GM19452 (cell line): ENCODE data around the gene MERTK.
"Not testable (repeated sequence)": the region's sequence is repeated elsewhere in the genome, so short reads cannot be mapped to it uniquely, and the experiment has no call there.

Experiments used
- ATAC-seq: cut with Tn5 transposase; IDR thresholded peaks from one replicate; pipeline ENCODE4 v1.9.1; 2021; ENCODE audit not compliant: unreplicated experiment

MERTK gene

DNA sequence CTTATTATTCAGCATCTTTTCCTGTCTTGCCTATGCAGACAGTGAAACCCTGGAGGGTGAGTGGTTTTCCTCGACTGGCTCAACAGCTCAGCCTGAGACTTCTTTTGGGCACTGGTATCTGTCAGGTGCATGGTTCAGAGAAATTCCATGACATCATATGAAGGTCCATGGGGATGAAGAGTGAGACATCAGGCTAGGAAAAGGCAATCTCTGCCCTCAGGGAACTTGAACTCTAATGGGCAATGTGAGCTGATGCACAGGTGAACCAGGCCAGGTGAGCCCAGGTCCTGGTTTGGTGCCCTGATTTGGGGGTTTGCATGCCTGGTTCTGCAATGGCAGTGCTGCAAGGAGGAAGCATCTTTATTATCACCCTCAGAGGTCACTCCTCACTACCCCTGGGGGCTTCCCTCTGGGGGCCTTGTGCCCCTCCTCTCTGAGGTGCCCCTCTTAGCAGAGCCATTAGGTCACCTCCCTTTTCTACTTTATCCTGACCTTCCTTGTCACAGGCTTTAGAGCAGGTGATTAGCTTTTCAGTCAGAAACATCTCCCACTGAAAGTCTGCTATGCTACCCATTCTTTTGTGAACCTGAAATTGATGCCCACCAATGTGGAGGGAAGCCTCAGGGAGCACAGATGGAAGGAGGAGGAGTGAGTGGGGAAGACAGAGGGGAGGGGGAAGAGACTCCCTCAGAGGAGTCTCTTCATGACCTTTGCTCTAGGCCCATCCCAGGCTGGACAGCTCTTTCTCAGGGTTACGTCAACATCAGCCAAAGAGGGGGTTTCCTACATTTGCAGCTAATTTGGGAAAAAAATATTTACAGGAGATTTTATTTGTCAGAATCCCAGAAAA lies 47.3 kb downstream of the MERTK start:
- ATAC-seq: no peak

DNA sequence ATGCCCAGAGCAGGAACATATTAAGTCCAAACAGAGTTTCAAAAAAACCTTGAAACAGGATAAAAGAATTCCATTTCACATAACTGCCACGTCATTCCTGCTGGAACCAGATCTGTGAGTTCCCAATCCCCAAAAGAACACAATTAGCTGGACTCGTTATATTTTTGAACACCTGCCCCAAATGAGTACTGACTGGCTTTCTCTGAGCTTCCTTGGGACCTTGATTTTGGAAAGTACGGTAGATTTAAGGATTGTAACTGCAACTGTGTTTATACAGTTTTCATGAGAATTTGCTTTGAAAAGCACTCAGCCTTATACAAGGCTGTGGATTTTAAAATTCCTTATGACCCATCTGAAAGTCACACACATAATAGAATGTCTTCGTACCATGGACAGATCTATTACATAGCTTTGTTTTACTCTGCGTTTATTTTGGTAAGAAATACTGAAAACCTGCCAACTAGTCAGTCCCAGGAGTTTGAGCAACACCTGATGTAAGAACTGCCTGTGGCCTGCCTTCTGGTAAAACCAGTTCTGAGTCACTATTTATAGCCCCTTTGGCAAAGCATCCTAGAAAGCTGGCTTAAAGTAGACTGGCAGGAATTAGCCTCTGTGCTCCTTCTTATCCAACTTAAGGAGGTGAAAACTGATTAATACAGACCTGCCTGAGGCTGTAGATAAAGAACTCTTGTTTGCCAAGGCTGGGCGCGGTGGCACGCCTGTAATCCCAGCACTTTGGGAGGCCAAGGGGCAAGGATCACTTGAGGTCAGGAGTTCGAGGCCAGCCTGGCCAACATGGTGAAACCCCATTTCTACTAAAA lies 48.1 kb downstream of the MERTK start:
- ATAC-seq: no peak

DNA sequence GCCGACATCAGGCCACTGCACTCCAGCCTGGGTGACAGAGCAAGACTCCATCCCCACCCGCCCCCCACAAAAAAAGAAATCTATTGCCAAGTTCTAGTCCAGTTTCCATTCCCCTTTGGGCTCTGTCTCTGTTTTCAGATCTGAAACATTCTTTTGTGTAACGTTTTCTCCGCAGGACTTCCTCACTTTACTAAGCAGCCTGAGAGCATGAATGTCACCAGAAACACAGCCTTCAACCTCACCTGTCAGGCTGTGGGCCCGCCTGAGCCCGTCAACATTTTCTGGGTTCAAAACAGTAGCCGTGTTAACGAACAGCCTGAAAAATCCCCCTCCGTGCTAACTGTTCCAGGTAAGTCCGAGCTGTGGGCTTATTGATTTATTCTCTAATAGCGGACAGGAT lies 48.8 kb downstream of the MERTK start:
- no peak for ATAC-seq

DNA sequence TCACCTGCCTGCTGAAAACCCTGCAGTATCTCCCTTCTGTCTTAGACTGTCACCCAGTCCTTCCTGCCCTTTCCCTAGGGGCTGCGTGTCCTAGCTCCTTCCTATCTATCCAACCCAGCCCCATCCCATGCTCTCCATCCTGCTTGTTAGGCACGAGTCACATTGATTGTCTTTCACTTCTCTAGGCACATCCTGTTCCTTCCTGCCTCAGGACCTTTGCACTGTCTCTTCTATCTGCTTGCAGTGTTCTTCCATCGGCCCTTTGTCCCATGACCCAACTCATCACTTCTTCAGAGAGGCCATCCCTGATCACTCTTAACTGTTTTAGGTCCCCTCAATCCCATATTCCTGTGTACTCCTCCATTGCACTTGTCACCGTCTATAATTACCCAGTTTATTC lies 50.4 kb downstream of the MERTK start:
- ATAC-seq: no peak

DNA sequence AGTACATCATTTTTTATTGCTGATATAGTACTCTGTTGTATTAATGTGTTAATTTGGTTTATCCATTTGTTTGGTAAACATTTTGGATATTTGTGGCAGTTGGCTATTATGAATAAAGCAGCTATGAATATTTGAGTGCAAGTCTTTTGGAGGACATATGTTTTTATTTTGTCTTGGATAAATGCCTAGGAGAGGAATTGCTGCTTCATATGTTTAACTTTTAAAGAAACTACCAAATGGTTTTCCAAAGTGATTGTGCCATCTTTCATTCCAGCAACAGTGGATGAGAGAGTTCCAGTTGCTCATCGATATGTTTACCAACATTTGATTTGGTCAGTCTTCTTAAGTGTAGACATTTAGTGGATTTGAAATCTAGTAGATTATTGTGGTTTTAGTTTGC lies 51.8 kb downstream of the MERTK start:
- no peak for ATAC-seq

DNA sequence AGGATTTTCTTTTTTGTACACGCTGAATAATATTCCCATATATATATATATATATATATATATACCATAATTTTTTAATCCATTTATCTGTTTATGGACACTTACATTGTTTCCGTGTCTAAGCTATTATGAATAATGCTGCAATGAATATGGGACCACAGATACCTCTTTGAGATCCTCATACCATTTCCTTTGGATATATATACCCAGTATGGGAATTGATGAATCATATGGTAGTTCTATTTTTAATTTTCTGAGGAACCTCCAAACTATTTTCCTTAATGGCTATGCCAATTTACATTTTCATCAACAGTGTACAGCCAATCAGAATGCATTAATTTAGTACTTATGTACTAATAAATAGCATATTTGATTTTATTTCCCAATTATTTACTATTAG lies 53.1 kb downstream of the MERTK start:
- ATAC-seq: no peak

DNA sequence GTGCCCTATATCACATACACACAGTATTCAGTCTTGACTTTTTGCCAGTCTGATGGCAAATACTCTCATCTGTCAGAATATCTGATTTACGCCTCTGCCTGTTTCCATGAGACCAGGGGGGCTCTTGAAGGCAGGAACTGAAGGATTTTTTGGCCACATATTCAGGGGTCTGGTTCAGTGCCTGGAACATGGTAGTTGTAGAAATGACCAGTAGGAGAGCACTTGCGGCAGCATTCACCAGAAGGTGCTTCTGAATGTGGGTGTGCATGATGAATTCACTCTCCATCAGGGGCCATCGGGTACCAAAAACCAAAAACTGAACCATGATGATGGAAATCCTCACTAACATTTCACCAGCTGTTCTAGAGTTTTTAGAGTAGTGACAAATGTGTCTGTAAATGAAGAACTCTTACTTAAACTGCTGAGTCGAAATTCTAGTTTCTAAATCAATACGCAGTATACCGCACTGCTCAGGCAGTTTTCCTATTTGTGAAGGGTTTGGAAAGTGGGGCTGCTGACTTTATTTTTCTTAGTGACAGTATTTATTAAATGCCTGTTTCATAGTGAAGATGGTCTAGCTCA lies 54.6 kb downstream of the MERTK start:
- ATAC-seq: no peak

DNA sequence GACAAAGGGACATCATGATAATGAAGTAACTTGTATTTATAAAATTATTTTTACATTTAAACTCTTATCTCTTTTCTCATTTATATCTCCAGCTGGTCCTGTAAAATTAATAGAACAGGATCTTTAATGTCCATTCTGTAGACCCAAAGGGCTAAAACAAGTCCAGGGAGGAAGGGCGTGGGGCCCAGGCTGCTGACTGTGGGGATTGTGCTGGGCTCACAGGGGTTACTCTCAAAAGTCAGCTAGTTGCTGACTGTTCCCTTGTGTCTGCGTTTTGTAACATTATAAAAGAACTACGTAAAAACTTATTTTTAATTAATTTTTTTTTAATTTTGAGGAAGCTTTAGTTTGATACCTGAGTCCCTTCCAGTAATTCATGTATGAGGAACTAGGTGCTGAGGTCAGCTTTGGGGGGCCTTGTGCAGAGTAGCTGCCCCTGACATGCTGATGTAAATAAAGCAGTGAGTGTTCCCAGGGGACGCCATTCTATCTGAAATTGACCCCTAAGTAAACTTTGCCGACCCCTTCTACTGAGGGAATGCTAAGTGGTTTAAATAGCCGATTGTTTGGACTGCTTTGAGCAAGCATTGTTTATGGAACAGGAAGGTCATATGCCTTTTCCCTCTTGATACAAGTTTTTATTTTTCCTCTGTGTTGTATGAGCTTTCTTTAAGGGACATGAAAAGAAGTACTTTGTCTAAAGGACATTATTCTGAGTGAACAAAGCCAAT lies 56.4 kb downstream of the MERTK start:
- no peak for ATAC-seq

DNA sequence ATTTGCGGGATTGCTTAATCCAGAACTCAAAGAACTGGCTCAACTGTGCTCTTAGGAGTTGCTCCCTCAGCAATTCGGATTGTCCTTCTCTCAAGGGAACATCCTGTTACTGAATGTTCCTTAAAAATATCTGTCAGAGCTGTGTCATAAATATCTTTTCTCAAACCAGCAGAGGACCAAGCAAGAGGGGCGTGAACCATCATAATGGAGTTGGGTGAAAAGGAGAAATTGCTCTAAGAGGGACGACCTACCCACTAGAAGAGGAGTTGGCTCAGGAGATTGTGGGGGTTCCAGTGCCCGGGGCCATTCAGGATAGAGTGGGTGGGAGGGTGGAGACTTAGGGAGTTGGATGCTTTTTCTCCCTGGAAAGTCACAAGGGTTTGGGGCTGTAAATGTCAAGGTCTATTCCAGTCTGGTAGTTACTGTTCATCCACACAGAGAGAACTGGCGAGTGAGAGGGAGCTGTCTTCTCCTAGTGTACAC lies 59.5 kb downstream of the MERTK start:
- no peak for ATAC-seq

DNA sequence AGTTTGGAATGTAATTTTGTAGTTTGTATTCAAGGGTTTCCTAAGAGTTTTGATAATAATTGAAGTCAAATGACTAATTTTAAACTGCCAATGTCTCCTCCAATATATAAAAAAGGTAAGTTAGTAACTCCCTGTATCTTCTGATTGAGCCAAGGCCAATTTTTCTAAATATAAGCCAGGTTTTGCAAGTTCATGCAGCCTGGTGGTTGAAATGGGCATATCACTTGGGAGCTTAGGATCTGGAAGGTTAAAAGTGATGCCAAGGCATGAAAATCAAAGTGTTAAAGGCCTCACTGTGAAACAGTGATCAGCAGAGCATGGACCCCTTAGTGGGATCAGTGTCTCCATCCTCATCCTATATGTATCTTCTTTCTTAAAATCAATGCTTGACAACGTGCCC lies 60.5 kb downstream of the MERTK start:
- ATAC-seq: no peak

DNA sequence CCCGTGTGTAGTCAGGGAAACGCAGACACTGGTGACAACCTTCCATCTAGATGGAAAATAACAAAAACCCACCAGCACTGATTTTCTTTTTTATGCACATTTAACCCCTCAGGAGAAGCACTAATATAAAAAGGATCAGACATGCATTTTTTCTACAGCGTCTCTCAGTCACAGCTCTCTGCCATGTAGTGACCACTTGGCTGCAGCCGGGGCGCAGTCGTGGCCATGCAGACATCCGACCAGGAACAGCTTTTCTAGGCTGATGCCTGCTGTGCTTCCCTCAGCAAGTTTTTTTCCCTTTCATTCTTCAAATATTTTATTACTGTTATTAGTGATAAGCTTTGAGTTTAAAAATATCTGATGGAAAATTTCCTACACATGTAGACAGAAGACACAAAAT lies 63.3 kb downstream of the MERTK start:
- no peak for ATAC-seq

DNA sequence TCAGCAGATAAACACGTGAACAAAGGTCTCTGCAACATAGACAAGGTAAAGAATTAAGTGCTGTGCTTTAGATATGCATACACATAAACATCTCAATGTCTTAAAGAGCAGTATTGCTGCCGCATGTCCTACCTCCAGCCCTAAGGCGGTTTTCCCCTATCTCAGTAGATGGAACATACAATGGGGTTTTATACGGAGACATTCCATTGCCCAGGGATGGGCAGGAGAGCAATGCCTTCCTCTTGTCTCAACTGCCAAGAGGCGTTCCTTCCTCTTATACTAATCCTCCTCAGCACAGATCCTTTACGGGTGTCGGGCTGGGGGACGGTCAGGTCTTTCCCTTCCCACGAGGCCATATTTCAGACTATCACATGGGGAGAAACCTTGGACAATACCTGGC lies 64.7 kb downstream of the MERTK start:
- not testable (repeated sequence) for ATAC-seq

DNA sequence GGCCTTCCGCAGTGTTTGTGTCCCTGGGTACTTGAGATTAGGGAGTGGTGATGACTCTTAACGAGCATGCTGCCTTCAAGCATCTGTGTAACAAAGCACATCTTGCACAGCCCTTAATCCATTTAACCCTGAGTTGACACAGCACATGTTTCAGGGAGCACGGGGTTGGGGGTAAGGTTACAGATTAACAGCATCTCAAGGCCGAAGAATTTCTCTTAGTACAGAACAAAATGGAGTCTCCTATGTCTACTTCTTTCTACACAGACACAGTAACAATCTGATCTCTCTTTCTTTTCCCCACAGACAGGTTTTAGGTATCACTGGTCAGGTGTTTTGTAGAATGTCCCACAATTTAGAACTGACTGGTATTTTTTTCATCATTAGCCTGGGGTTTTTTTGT lies 65.1 kb downstream of the MERTK start:
- ATAC-seq: not testable (repeated sequence)

DNA sequence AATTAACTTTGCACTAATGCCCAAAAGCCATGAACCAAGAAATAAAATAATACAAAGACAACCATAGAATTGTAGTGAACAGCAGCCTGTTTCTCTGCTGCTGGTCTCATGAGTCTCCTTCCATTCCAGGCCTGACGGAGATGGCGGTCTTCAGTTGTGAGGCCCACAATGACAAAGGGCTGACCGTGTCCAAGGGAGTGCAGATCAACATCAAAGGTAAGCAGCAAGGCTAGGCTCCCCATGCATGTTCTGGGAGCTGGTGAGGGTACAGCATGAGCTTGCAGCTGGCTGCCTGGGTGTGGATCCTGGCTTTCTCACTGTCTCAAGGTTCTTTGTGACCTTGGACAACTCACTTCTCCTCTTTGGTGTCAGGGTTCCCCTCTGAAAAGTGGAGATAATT lies 66.7 kb downstream of the MERTK start:
- ATAC-seq: no peak

DNA sequence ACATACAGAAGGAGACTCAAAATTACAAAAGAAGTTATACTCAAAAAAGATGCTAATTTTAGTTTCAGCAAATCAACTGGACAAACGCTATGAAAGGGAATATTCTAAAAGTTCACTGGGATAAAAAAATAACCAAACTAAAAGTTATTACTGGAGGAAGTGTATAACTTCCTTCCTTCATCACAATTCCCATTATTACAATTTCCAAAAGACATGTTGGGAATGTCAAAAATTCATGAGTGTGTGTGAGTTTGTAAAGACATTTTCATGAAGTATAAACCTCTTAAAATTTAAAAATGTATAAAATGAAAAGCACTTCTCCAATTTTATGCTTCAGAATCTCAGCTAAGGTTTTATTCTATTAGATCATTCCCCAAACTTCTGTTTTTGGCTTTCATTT lies 67.8 kb downstream of the MERTK start:
- no peak for ATAC-seq

DNA sequence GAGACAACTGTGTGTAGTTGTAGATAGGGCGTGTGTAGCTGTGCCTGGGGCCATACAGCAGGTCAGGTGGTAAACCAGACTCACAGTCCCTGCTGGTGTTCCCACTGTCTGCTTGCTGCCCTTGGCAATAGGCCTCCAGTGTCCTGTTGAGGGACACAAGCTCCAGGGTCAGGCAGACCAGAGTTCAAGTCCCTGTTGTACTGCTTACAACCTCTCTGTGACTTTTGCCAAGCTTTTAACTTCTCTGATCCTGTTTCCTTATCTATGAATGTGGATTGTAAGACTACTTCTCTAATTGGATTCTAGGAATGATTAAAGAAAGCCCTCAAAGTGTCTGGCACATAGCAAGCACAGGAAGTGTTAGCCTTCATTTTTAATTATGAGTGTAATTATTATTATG lies 68.6 kb downstream of the MERTK start:
- no peak for ATAC-seq

DNA sequence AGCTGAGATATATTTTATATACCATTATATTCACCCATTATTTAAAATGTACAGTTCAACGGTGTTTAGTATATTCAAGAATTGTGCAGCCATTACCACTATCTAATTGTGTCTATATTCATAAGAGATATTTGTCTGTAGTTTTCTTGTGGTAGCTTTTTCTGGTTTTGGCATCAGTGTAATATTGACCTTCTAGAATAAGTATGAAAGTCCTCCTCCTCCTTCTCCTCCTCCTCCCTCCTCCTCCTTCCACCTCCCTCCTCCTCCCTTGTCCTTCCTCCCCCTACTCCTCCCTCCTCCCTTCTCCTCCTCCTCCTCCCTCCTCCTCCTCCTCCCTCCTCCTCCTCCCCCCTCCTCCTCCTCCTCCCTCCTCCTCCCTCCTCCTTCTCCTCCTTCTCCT lies 72.0 kb downstream of the MERTK start:
- ATAC-seq: no peak

DNA sequence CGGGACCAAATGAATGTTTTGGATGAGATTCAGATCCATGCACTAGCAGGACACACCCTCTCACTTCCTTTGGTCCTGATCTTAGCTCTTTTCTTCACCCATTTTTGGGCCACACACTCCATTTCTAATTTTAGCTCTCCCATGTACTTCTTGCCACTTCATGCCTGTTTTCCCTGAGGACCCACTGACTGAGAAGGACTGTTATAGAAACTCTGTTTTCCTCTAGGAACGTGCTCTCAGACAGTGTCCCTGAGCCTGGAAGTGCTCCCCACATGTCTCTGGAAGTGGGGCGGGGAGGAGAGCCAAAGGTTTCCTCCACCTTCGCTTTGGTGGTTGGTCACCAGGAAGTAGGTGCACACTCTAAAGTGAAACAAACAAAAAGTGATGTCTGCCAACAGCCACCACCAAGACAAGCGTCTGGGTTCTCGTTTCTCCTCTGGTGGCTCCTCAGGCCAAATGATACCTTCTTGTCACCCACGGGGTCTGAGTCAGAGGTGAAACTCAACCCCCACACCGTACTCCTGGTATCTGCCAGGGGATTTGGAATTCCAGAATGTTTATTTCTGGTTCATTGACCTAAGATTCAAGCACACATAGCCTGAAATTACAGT lies 74.7 kb downstream of the MERTK start:
- no peak for ATAC-seq

DNA sequence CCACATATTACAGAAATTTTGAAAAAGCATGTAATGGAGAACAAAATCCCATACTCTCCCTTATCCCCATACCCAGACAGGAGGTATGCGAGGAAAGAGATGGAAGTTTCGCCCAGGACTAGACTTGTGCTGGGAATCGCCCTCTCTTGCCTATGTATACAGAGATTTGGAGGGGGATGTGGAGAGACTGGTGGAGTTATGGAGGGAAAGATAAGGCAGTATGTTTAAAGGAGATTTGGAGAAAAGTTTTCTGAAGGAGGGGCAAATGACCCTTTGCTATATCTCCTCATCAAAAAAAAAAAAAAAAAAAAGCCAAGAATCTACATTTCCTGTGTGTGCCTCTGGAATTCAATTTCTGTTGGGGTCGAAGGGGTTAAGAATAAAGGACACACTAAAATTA lies 75.3 kb downstream of the MERTK start:
- ATAC-seq: no peak

DNA sequence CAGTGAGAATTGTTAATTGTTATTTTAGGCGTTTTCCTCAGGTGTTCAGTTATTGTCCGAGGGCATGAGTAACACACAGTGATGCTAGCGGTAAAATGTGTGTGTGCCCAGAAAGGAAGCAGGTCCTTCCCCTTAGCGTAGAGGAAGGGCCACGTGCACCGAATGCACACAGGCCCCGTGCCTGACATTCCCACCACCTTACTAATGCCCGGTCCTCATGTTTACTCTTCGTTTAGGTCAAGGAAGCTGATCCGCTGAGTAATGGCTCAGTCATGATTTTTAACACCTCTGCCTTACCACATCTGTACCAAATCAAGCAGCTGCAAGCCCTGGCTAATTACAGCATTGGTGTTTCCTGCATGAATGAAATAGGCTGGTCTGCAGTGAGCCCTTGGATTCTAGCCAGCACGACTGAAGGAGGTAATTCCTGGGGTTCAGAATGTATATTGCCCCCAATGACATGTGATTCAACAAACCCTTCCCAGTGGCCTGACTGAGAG lies 76.7 kb downstream of the MERTK start:
- no peak for ATAC-seq

DNA sequence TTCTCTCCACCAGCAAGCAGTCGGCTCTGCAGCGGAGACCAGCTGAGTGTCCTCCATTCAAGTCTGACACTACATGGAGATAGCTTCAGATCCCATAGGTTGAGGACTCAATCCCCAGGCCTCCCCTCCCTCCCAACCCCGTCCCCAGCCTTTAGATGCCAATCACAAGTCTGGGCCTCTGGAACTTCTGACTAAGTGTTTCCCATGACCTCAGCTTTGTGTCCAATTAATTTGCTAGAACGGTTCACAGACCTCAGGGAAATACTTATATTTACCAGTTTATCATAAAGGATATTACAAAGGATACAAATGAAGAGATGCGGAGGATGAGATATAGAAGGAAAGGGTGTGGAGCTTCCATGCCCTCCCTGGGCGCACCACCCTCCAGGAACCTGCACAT lies 77.4 kb downstream of the MERTK start:
- ATAC-seq: no peak
